HepG2 (cell line): ENCODE measurements around the gene WDR18. TPM values are rescaled to one million over a fixed set of nuclear protein-coding genes. Genes with fewer than 3 reads are reported as not detected.
A peak's percentile ranks its signal among the peaks of the same experiment; 100 is the strongest.

Experiments used
- ATAC-seq: fragments of 200-7000 bp; cut with Tn5 transposase; 3 replicates; pipeline ENCODE4 v1.9.1; 2020; ENCODE audit warnings: mild to moderate bottlenecking, moderate library complexity
- BruUV-seq: library from RNA; stranded (reverse); fragments of 400-500 nt; replicated peaks from 2 replicates; lab custom pipeline; 2021; lab: Mats Ljungman, UMichigan
- CTCF ChIA-PET: fragments of 300-600 bp; formaldehyde crosslinking; extraction: SDS; loops from one replicate; lab custom pipeline; 2021; ENCODE audit warnings: low total read pairs, inconsistent platforms, low intra/inter-chr PET ratio; lab: Yijun Ruan, JAX
- POLR2A ChIA-PET: fragments of 350-600 bp; sonication (Branson Sonifier 250); formaldehyde crosslinking; loops from one replicate; lab custom pipeline; 2020; ENCODE audit warnings: antibody characterized with exemption, inconsistent platforms; lab: Yijun Ruan, JAX
- DNase-seq: peaks from one replicate; pipeline ENCODE4 v3.0.0-alpha.2; 2015; ENCODE audit warnings: low spot score
- FAIRE-seq: peaks from 3 replicates; lab custom pipeline; 2011; peaks lifted over from hg19 to GRCh38; lab: Jason Lieb, UNC
- H2AFZ ChIP-seq: one replicate; pipeline ENCODE4 v1.6.1; 2011; ENCODE audit warnings: low read length, inconsistent platforms
- H3K27ac ChIP-seq: fragments of 300-600 bp; 3 replicates; pipeline ENCODE4 v1.8.0; 2011; ENCODE audit warnings: mixed run types, mild to moderate bottlenecking, mixed read lengths, low read length, inconsistent platforms; ENCODE audit not compliant: insufficient read depth; ENCODE audit errors: extremely low read length
- H3K27me3 ChIP-seq, 2 experiments: fragments of 200-600 bp in 1 of 2; 2 replicates in 1 of 2; 3 replicates in 1 of 2; pipeline versions ENCODE4 v1.6.0 to v1.8.0; 2011; ENCODE audit warnings: low read length in 2 of 2, mild to moderate bottlenecking in 2 of 2, moderate library complexity in 2 of 2, inconsistent platforms in 1 of 2; ENCODE audit not compliant: insufficient read depth in 2 of 2, control insufficient read depth in 1 of 2
- H3K36me3 ChIP-seq, 2 experiments: fragments of 200-600 bp in 1 of 2; replicated peaks in 1 of 2; 2 replicates in 1 of 2; 3 replicates in 1 of 2; pipeline versions ENCODE4 v1.5.1 to v1.8.0; 2011; ENCODE audit warnings: low read length in 2 of 2, inconsistent platforms in 1 of 2; ENCODE audit not compliant: insufficient read depth in 2 of 2, control insufficient read depth in 1 of 2
- H3K4me1 ChIP-seq: 2 replicates; pipeline ENCODE4 v1.5.1; 2012; ENCODE audit warnings: low read length, inconsistent platforms; ENCODE audit not compliant: insufficient read depth
- H3K4me2 ChIP-seq: 2 replicates; pipeline ENCODE4 v1.6.0; 2011; ENCODE audit warnings: low read depth, low read length, inconsistent platforms
- H3K4me3 ChIP-seq, 3 experiments: fragments of 200-600 bp in 1 of 3; sonication (generic), shearing (Covaris generic) in 1 of 3; replicated peaks in 1 of 3; 2 replicates each; pipeline ENCODE4 v1.5.1; 2011 to 2016; ENCODE audit warnings: low read length in 3 of 3, inconsistent platforms in 2 of 3, low read depth in 2 of 3, mild to moderate bottlenecking in 2 of 3, control low read depth in 1 of 3, mixed read lengths in 1 of 3; ENCODE audit not compliant: insufficient read depth in 1 of 3
- H3K79me2 ChIP-seq: one replicate; pipeline ENCODE4 v1.6.1; 2011; ENCODE audit warnings: low read length, inconsistent platforms; ENCODE audit not compliant: insufficient read depth
- H3K9ac ChIP-seq: 2 replicates; pipeline ENCODE4 v1.6.0; 2011; ENCODE audit warnings: mild to moderate bottlenecking, low read depth, low read length, inconsistent platforms; ENCODE audit not compliant: insufficient read depth
- H3K9me3 ChIP-seq: 2 replicates; pipeline ENCODE4 v1.5.1; 2012; ENCODE audit warnings: mild to moderate bottlenecking, low read length
- H4K20me1 ChIP-seq: 2 replicates; pipeline ENCODE4 v1.6.0; 2011; ENCODE audit warnings: inconsistent platforms, mild to moderate bottlenecking, low read length, moderate library complexity; ENCODE audit not compliant: insufficient read depth
- MAFK ChIP-seq, 2 experiments: IDR thresholded peaks in 1 of 2; conservative IDR thresholded peaks in 1 of 2; 2 replicates each; pipeline ENCODE4 v1.6.1; 2011; ENCODE audit warnings: improper control_type of control experiment in 2 of 2, low read length in 2 of 2
- MAZ ChIP-seq, 2 experiments: sonication (generic) in 1 of 2; formaldehyde crosslinking in 1 of 2; IDR thresholded peaks; 2 replicates each; pipeline versions ENCODE4 v1.5.0 to v1.6.1; 2012 to 2020; ENCODE audit warnings: low read depth in 2 of 2, mild to moderate bottlenecking in 2 of 2, borderline replicate concordance in 1 of 2, improper control_type of control experiment in 1 of 2, low read length in 1 of 2, missing genetic modification reagents in 1 of 2, moderate library complexity in 1 of 2
- RORA ChIP-seq: sonication (generic); formaldehyde crosslinking; IDR thresholded peaks from 2 replicates; pipeline ENCODE4 v1.5.0; 2020; ENCODE audit warnings: mild to moderate bottlenecking, missing genetic modification reagents, moderate library complexity
- TFDP1 ChIP-seq: IDR thresholded peaks from 2 replicates; pipeline ENCODE4 v1.6.1; 2016; ENCODE audit warnings: missing compliant biosample characterization, missing genetic modification reagents, borderline replicate concordance
- TFDP2 ChIP-seq: sonication (generic); formaldehyde crosslinking; IDR thresholded peaks from 2 replicates; pipeline ENCODE4 v1.4.0; 2020; ENCODE audit warnings: missing genetic modification reagents
- ZNF431 ChIP-seq: sonication (generic); formaldehyde crosslinking; IDR thresholded peaks from 2 replicates; pipeline ENCODE4 v1.9.0; 2022; ENCODE audit warnings: missing genetic modification reagents, low read depth, mild to moderate bottlenecking, borderline replicate concordance
- WGBS: methylation state at CpG from one replicate; pipeline ENCODE4 v1.1.6; 2017; ENCODE audit warnings: low lambda C conversion rate; 5-methylcytosine and 5-hydroxymethylcytosine counted together
- in situ Hi-C: cut with HindIII; loops from 2 replicates; pipeline ENCODE4 v1.10.0; 2017; ENCODE audit warnings: low pct_unique_long_range_greater_than_20kb; ENCODE audit not compliant: extremely low pct_ligation_motif_present
- intact Hi-C: fragments of 100-400 bp; cut with micrococcal nuclease; formaldehyde crosslinking; loops from one replicate; pipeline ENCODE4 v1.10.0; 2022; ENCODE audit not compliant: unreplicated experiment
- polyA plus RNA-seq, 8 experiments: library from polyadenylated mRNA; depleted of rRNA in 3 of 8; stranded (reverse) in 7 of 8; unstranded in 1 of 8; fragments of >200 nt; fragmentation: Illumina TruSeq in 4 of 8; extraction: Trizol in 4 of 8; gene quantifications; 2 replicates each; pipeline versions ENCODE4 v1.2.1 to v1.2.3, GENCODE V29; 2011 to 2016; ENCODE audit warnings: low read depth in 4 of 8, missing spikeins in 1 of 8, mixed read lengths in 1 of 8; ENCODE audit not compliant: insufficient read depth in 1 of 8
- total RNA-seq, 5 experiments: library from RNA; depleted of rRNA; stranded (reverse); fragments of >200 nt; fragmentation: Illumina TruSeq; extraction: Trizol; gene quantifications; 2 replicates each; pipeline ENCODE4 v1.2.3, GENCODE V29; 2016; ENCODE audit warnings: low read depth in 1 of 5
- TF ChIP-seq, protein P1 (sequence below): sonication (generic); formaldehyde crosslinking; IDR thresholded peaks from 2 replicates; pipeline ENCODE4 v1.8.1; 2022; ENCODE audit warnings: low read depth, mild to moderate bottlenecking, missing genetic modification reagents
- TF ChIP-seq, protein P2 (sequence below): sonication (generic); formaldehyde crosslinking; conservative IDR thresholded peaks from 2 replicates; pipeline ENCODE4 v1.4.0; 2020; ENCODE audit warnings: mild to moderate bottlenecking, missing genetic modification reagents, moderate library complexity

Gene WDR18
- total and polyA plus RNA-seq, 2 of the 13 experiments (the other 11 are each of a cell fraction or from before 2014, with no cell fraction given): 36.4 to 47.6 TPM

- H4K20me1 ChIP-seq: no peaks in the 10 kb centered on the region
- H3K9me3 ChIP-seq: no peaks in the 10 kb centered on the region
- peaks cover 43% of the 10 kb centered on the region for H3K4me1 ChIP-seq
- peak overlapping the region; percentile 98 for H3K4me2 ChIP-seq
- H3K27me3 ChIP-seq: no peaks in the 10 kb centered on the region
- H3K4me3 ChIP-seq: peak overlapping the region; percentile 62 to 75 (median 63)
- ChIA-PET CTCF (interaction anchor here (1.3 kb wide), 1 partner anchor 59 kb away, joined by 3 read pairs; no protein-coding TSS in a partner anchor), POLR2A (interaction anchor here (0.6 to 4.5 kb wide), 5 partner anchors 10 to 57 kb away, joined by 3 to 61 read pairs (median 3); no protein-coding TSS in a partner anchor)
- BruUV-seq: TSS peak; percentile 77
- H3K79me2 ChIP-seq: peaks cover 17% of the 10 kb centered on the region
- ATAC-seq (peak; percentile 76), DNase-seq (peak; percentile 86), FAIRE-seq (peak; percentile 88)
- H3K36me3 ChIP-seq: 0 out of 5 replicates have a peak, but pooled peaks cover 0 to under 1% of the 10 kb centered on the region in 2 experiments
- peak overlapping the region; percentile 86 for H3K27ac ChIP-seq
- 4% methylated on average over 16 of the region's 32 CpGs for WGBS
- in situ Hi-C loops (loop anchor here (5.0 to 10.0 kb wide), 3 partner anchors 58 to 216 kb away; no protein-coding TSS in a partner anchor), intact Hi-C loops (loop anchor here (1.0 kb wide), 1 partner anchor 58 kb away; no protein-coding TSS in a partner anchor)
- no peak overlapping the region for H2AFZ ChIP-seq
- H3K9ac ChIP-seq: peak overlapping the region; percentile 85
- TF ChIP-seq ZNF431: peak; percentile 74
- TF ChIP-seq, protein P1, sequence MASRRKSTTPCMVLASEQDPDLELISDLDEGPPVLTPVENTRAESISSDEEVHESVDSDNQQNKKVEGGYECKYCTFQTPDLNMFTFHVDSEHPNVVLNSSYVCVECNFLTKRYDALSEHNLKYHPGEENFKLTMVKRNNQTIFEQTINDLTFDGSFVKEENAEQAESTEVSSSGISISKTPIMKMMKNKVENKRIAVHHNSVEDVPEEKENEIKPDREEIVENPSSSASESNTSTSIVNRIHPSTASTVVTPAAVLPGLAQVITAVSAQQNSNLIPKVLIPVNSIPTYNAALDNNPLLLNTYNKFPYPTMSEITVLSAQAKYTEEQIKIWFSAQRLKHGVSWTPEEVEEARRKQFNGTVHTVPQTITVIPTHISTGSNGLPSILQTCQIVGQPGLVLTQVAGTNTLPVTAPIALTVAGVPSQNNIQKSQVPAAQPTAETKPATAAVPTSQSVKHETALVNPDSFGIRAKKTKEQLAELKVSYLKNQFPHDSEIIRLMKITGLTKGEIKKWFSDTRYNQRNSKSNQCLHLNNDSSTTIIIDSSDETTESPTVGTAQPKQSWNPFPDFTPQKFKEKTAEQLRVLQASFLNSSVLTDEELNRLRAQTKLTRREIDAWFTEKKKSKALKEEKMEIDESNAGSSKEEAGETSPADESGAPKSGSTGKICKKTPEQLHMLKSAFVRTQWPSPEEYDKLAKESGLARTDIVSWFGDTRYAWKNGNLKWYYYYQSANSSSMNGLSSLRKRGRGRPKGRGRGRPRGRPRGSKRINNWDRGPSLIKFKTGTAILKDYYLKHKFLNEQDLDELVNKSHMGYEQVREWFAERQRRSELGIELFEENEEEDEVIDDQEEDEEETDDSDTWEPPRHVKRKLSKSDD: peak; percentile 52; the same call in 1 of the 2 replicates
- peak; percentile 70 for TF ChIP-seq TFDP2 (CRISPR knock-in tag)
- no peak; the same call in 1 of the 2 replicates for TF ChIP-seq MAZ (IDR thresholded peaks at IDR 0.05; ENCODE audit: borderline replicate concordance, low read depth, low read length)
- peak; percentile 96 for TF ChIP-seq MAZ (CRISPR knock-in tag; IDR thresholded peaks at IDR 0.05; ENCODE audit: low read depth)
- TF ChIP-seq RORA (CRISPR knock-in tag): no peak
- peak; percentile 64; the same call in 1 of the 2 replicates for TF ChIP-seq TFDP1 (CRISPR knock-in tag)
- no peak for TF ChIP-seq MAFK (conservative IDR thresholded peaks at IDR 0.05 in 1 of 2, IDR thresholded peaks at IDR 0.05 in 1 of 2; ENCODE audit: low read length in 2 of 2)
- TF ChIP-seq, protein P2, sequence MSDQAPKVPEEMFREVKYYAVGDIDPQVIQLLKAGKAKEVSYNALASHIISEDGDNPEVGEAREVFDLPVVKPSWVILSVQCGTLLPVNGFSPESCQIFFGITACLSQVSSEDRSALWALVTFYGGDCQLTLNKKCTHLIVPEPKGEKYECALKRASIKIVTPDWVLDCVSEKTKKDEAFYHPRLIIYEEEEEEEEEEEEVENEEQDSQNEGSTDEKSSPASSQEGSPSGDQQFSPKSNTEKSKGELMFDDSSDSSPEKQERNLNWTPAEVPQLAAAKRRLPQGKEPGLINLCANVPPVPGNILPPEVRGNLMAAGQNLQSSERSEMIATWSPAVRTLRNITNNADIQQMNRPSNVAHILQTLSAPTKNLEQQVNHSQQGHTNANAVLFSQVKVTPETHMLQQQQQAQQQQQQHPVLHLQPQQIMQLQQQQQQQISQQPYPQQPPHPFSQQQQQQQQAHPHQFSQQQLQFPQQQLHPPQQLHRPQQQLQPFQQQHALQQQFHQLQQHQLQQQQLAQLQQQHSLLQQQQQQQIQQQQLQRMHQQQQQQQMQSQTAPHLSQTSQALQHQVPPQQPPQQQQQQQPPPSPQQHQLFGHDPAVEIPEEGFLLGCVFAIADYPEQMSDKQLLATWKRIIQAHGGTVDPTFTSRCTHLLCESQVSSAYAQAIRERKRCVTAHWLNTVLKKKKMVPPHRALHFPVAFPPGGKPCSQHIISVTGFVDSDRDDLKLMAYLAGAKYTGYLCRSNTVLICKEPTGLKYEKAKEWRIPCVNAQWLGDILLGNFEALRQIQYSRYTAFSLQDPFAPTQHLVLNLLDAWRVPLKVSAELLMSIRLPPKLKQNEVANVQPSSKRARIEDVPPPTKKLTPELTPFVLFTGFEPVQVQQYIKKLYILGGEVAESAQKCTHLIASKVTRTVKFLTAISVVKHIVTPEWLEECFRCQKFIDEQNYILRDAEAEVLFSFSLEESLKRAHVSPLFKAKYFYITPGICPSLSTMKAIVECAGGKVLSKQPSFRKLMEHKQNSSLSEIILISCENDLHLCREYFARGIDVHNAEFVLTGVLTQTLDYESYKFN (CRISPR knock-in tag): peak; percentile 83
Observed at GRCh38 chr19:980133-980998, 3.8 kb upstream of the WDR18 start.
